Measurements from ENCODE around the gene ABCA12.

GRCh38 chr2:215080545-215080944 is 57.9 kb downstream of the ABCA12 start:
- TF ChIP-seq TAF1 (IDR thresholded peaks at IDR 0.05; ENCODE audit: borderline replicate concordance, low read depth, low read length) (no peak), POLR2A (IDR thresholded peaks at IDR 0.05; ENCODE audit: low read depth, low read length) (no peak)

All from GM12892 (cell line).